ENCODE measurements around the gene SH3YL1.

The SH3YL1 gene

GRCh38 chr2:203401-203800, 60.4 kb downstream of the SH3YL1 start:
- Histone ChIP-seq H3K36me3 (ENCODE audit: control insufficient read depth, insufficient read depth, low read length) (no peaks in the 10 kb centered on the region), H3K4me2 (ENCODE audit: low read length) (no peak overlapping the region), H3K9ac (no peak overlapping the region), H3K9me3 (ENCODE audit: control insufficient read depth, low read length) (no peaks in the 10 kb centered on the region), H3K27ac (no peak overlapping the region), H3K4me1 (no peaks in the 10 kb centered on the region), H3K4me3 (ENCODE audit: low read depth, low read length) (no peak overlapping the region), H3K79me2 (no peaks in the 10 kb centered on the region), H2AFZ (no peak overlapping the region), H3K27me3 (ENCODE audit: control insufficient read depth, insufficient read depth, low read length) (no peaks in the 10 kb centered on the region)
- no peak for TF ChIP-seq CTCF (IDR thresholded peaks at IDR 0.05)

DNA sequence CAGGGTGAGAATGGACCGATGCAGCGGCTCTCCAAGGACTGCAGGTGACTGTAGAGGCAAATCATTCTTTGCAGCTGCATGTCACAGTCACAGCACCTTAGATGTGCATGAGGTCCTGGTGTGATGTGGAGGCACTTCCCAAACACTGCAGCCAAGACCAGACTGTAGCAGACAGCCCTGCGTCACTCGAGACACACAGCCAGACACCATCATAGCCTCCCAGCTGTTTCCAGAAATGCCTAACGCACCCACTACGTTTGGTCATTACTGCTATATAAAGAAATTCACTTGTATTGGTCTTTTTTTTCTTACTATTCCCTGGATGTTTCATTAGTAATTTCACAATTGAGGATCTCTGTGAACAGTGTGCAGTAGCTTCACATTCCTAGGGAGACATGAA, 60.9 kb downstream of the SH3YL1 start:
- Histone ChIP-seq H3K9ac (no peak overlapping the region), H2AFZ (no peak overlapping the region), H3K27me3 (ENCODE audit: control insufficient read depth, insufficient read depth, low read length) (no peaks in the 10 kb centered on the region), H3K4me3 (ENCODE audit: low read depth, low read length) (no peak overlapping the region), H3K4me2 (ENCODE audit: low read length) (no peak overlapping the region), H3K4me1 (no peaks in the 10 kb centered on the region), H3K79me2 (no peaks in the 10 kb centered on the region), H3K36me3 (ENCODE audit: control insufficient read depth, insufficient read depth, low read length) (no peaks in the 10 kb centered on the region), H3K9me3 (ENCODE audit: control insufficient read depth, low read length) (no peaks in the 10 kb centered on the region), H3K27ac (no peak overlapping the region)
- TF ChIP-seq CTCF (IDR thresholded peaks at IDR 0.05): no peak

DNA sequence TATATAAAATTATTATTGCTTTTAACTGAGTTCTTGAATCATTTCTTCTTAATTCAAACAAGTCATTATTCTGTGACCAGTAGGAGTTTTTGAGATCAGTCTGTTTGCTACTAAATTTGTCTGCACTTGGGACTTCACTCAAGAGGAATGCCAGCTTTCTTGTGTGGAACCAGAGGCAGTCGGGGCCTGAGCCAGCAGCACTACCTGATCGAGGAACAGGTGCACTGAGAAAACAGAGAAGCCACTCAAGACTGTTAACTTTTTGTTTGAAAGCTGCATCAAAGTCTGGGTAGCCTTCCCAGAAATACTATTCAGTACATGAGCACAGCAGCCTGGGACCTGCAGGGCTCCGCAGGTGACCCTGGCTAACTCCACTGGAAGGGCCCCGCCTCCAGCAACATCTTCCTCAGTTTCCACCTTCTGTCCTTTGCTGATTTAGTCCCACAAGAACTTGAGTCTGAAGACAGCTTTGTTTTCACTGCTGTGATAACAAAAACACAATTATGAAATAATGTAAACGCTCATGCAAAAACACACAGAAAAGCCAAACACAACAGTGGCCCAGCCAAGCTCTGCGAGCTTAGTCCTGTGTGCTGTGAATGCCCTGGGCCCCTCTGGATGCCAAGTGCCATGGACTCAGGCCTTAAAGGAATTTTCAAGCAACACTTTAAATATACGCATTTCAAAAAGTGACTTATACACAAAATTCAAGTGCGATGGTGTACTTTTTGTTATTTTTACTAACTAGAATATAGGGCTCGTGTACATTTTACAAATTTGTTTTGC, 62.0 kb downstream of the SH3YL1 start:
- no peak overlapping the region for H3K27ac ChIP-seq
- no peaks in the 10 kb centered on the region for H3K9me3 ChIP-seq (ENCODE audit: control insufficient read depth, low read length)
- H3K79me2 ChIP-seq: no peaks in the 10 kb centered on the region
- no peaks in the 10 kb centered on the region for H3K27me3 ChIP-seq (ENCODE audit: control insufficient read depth, insufficient read depth, low read length)
- no peak overlapping the region for H3K4me2 ChIP-seq (ENCODE audit: low read length)
- no peak for TF ChIP-seq CTCF (IDR thresholded peaks at IDR 0.05)
- no peak overlapping the region for H2AFZ ChIP-seq
- no peaks in the 10 kb centered on the region for H3K36me3 ChIP-seq (ENCODE audit: control insufficient read depth, insufficient read depth, low read length)
- no peaks in the 10 kb centered on the region for H3K4me1 ChIP-seq
- no peak overlapping the region for H3K9ac ChIP-seq
- H3K4me3 ChIP-seq (ENCODE audit: low read depth, low read length): no peak overlapping the region

GRCh38 chr2:199041-199966, 64.5 kb downstream of the SH3YL1 start:
- TF ChIP-seq CTCF (IDR thresholded peaks at IDR 0.05): no peak
- Histone ChIP-seq H2AFZ (no peak overlapping the region), H3K27ac (no peak overlapping the region), H3K79me2 (no peaks in the 10 kb centered on the region), H3K4me2 (ENCODE audit: low read length) (no peak overlapping the region), H3K9ac (no peak overlapping the region), H3K36me3 (ENCODE audit: control insufficient read depth, insufficient read depth, low read length) (no peaks in the 10 kb centered on the region), H3K4me3 (ENCODE audit: low read depth, low read length) (no peak overlapping the region), H3K9me3 (ENCODE audit: control insufficient read depth, low read length) (no peaks in the 10 kb centered on the region), H3K4me1 (no peaks in the 10 kb centered on the region), H3K27me3 (ENCODE audit: control insufficient read depth, insufficient read depth, low read length) (no peaks in the 10 kb centered on the region)

All from parathyroid adenoma (tissue), 2 donors.